ENCODE results near the gene PSENEN.
"Not testable (repeated sequence)": the region's sequence is repeated elsewhere in the genome, so short reads cannot be mapped to it uniquely, and the experiment has no call there.

Gene PSENEN

DNA sequence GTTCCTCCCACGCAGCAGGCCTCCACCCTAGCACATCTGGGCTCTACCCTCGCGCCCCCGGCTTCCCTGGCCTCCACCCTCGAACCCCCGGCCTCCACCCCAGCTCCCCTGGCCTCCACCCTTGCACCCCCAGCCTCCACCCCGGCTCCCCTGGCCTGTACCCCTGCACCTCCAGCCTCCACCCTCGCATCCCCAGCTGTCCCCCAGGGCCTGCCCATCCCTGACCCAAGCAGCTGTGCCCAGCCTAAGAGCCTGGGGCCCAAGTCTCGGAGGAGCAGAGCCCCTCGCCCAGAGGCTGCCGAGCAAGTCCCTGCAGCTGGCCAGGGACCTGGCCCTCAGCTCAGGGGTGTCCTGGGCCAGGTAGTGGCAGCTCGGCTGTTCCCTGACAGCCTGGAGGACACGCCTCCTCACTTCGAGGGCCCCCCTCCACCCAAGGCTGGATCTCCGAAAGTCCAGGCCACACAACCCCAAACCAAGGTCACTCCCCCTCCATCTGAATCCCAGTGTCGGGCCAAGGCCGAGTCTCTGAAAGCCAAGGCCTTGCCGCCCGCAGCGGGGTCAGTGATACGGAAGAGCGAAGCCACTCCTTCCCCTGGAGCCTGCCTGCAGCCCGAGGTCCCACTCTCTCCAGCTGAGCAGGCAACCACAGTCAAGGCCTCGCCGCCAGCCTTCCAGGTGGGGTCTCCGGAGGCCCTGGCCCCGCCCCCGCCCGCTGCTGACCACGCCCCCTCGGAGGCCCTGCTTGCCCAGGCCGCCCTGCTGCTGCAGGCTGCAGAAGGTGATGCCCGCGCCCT is 22.0 kb downstream of the PSENEN start:
- DNase-seq (ENCODE audit: low read depth) = no peak
- H3K4me3 ChIP-seq (ENCODE audit: control insufficient read depth, low read depth, low read length) = no peak overlapping the region

DNA sequence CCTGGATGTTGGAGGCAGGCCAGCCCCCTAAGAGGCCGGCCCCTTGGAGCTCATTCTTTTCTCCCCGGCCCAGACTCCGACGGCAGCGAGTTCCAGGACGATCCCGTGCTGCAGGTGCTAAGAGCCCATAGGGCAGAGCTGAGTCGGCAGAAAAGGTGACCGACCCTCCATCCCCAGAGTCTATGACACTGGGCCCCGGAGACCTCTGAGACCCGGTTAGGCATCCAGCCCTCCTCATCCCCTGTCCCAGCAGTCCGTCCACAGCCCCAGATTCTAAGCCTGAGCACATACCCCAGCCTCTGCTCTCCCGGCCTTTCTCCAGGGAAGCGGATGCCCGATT is 22.6 kb downstream of the PSENEN start:
- H3K4me3 ChIP-seq (ENCODE audit: control insufficient read depth, low read depth, low read length) = no peak overlapping the region
- TF ChIP-seq, protein P1, sequence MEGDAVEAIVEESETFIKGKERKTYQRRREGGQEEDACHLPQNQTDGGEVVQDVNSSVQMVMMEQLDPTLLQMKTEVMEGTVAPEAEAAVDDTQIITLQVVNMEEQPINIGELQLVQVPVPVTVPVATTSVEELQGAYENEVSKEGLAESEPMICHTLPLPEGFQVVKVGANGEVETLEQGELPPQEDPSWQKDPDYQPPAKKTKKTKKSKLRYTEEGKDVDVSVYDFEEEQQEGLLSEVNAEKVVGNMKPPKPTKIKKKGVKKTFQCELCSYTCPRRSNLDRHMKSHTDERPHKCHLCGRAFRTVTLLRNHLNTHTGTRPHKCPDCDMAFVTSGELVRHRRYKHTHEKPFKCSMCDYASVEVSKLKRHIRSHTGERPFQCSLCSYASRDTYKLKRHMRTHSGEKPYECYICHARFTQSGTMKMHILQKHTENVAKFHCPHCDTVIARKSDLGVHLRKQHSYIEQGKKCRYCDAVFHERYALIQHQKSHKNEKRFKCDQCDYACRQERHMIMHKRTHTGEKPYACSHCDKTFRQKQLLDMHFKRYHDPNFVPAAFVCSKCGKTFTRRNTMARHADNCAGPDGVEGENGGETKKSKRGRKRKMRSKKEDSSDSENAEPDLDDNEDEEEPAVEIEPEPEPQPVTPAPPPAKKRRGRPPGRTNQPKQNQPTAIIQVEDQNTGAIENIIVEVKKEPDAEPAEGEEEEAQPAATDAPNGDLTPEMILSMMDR (conservative IDR thresholded peaks at IDR 0.05; ENCODE audit: control insufficient read depth, insufficient read depth, low read depth, low read length) = no peak
- no peak for DNase-seq (ENCODE audit: low read depth)

More for the DNA sequence above, 22.0 kb downstream of the PSENEN start:
- TF ChIP-seq, protein P1 (conservative IDR thresholded peaks at IDR 0.05; ENCODE audit: control insufficient read depth, insufficient read depth, low read depth, low read length) = no peak

DNA sequence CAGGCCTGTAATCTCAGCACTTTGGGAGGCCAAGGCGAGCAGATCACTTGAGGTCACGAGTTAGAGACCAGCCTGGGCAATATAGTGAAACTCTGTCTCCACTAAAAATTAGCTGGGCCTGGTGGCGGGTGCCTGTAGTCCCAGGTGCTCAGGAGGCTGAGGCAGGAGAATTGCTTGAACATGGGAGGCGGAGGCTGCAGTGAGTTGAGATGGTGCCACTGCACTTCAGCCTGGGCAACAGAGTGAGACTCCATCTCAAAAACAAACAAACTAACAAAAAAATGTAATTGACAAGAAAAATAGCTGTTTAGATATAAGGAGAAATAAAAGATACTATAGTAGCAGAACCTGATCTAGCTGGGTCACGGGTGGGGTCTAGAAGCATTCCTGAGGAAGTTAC is 26.9 kb downstream of the PSENEN start:
- not testable (repeated sequence) for H3K4me3 ChIP-seq (ENCODE audit: control insufficient read depth, low read depth, low read length); DNase-seq (ENCODE audit: low read depth)

DNA sequence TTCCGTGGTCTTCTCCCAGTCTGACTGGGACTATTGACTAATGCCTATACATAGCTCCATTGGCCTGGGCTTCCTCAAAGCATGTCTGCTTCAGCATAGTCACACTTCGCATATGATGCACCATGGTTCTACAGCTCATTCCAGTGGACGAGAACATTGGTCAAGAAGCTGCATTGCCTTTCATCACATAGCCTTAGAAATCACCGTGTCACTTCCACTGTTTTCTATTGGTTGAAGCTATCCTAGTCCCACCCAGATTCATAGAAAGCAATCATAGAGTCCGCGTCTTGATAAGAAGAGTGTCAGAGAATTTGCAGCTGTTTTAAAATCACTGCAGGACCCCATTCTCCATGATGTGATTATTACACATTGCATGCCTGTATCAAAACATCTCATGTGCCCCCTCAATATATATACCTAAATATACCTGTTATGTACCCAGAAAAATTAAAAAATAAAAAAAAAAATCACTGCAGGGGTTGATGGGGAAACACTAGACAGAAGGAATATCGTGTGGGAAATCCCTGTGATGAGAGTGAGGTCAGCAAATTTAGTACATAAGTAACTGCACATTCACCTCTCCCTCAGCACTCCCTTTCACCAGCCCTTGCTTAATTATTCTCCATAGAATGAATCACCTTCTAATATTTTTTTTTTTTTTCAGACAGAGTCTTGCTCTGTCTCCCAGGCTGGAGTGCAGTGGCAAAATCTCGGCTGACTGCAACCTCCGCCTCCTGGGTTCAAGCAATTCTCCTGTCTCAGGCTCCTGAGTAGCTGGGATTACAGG is 27.8 kb downstream of the PSENEN start:
- DNase-seq (ENCODE audit: low read depth) = peak; percentile 76
- no peak overlapping the region for H3K4me3 ChIP-seq (ENCODE audit: control insufficient read depth, low read depth, low read length)
- TF ChIP-seq, protein P1 (conservative IDR thresholded peaks at IDR 0.05; ENCODE audit: control insufficient read depth, insufficient read depth, low read depth, low read length) = no peak

DNA sequence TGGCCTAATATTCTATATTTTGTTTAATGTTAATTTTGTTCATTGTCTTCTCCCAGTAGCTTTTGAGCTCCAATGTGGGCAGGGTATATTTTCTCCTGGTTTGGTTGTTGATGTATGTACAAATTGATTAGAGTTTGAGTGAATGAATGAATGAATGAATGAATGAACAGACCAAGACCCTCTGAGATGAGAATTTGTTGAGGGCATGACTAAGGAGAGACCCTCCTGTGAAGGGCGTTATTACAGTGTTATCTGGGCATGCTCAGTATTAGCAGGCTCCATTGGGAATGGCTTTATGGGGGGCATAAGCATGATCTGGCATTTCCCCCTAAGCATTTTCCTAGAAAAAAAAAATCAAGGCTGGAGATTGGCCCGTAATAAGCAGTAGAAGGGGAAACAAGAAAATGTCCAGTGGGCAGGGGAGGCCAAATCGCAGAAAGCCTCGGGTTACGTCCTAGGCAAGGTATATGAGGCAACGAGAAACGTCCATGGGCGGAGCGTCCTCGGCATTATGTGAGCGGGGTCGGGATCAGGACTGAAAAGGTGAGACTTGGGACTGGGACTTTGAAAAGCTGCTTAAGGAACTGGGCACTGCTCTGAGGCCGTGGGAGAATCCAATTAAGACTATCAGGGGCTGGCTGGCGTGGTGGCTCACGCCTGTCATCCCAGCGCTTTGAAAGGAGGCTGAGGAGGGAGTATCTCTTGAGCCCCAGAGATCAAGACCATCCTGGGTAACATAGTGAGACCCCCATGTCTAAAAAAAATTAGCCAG is 29.0 kb downstream of the PSENEN start:
- TF ChIP-seq, protein P1 (conservative IDR thresholded peaks at IDR 0.05; ENCODE audit: control insufficient read depth, insufficient read depth, low read depth, low read length) = no peak
- DNase-seq (ENCODE audit: low read depth) = no peak
- no peak overlapping the region for H3K4me3 ChIP-seq (ENCODE audit: control insufficient read depth, low read depth, low read length)

DNA sequence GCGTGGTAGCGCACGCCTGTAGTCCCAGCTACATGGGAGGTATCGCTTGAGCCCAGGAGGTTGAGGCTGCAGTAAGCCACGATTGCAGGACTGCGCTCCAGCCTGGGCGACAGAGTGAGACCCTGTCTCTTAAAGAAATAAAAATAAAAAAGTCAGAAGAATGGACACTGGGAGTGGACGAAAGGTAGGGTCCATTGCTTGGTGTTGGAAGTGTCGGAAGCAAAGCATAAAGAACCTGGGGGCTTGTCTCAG is 29.5 kb downstream of the PSENEN start:
- peak overlapping the region; percentile 29 for H3K4me3 ChIP-seq (ENCODE audit: control insufficient read depth, low read depth, low read length)
- TF ChIP-seq, protein P1 (conservative IDR thresholded peaks at IDR 0.05; ENCODE audit: control insufficient read depth, insufficient read depth, low read depth, low read length) = no peak
- no peak for DNase-seq (ENCODE audit: low read depth)
